HFFc6 (cell line): ENCODE measurements around the gene BMP6. TPM values are rescaled to one million over a fixed set of nuclear protein-coding genes. Genes with fewer than 3 reads are reported as not detected.

ENCODE experiments used
- DNase-seq: peaks from one replicate; pipeline ENCODE4 v3.0.0-alpha.2; 2018
- H3K27ac Mint-ChIP-seq: 2 replicates; pipeline ENCODE4 v1.8.0; 2020; ENCODE audit warnings: mild to moderate bottlenecking, mixed read lengths
- H3K27me3 Mint-ChIP-seq: 2 replicates; pipeline ENCODE4 v1.8.0; 2021; ENCODE audit warnings: mild to moderate bottlenecking, moderate library complexity, mixed read lengths; ENCODE audit not compliant: insufficient read depth
- H3K36me3 Mint-ChIP-seq: 2 replicates; pipeline ENCODE4 v1.8.0; 2021; ENCODE audit warnings: low read depth, mixed read lengths
- H3K4me1 Mint-ChIP-seq: 2 replicates; pipeline ENCODE4 v1.8.0; 2020; ENCODE audit warnings: low read depth, mixed read lengths
- H3K4me3 Mint-ChIP-seq: 2 replicates; pipeline ENCODE4 v1.8.0; 2020; ENCODE audit warnings: mild to moderate bottlenecking, moderate library complexity, mixed read lengths
- H3K9me3 Mint-ChIP-seq: 2 replicates; pipeline ENCODE4 v1.8.0; 2020; ENCODE audit warnings: mild to moderate bottlenecking, mixed read lengths
- CTCF ChIP-seq: fragments of 200-600 bp; sonication (generic); IDR thresholded peaks from 2 replicates; pipeline ENCODE4 v1.5.0; 2021; ENCODE audit warnings: antibody characterized with exemption, mild to moderate bottlenecking
- total RNA-seq, 6 experiments: library from RNA; stranded (reverse); fragmentation: NEBNext Ultra II Directional; extraction: Animal tissue kit (Norgen Biotek cat#: 25700); gene quantifications; 2 replicates in 1 of 6; 3 replicates in 5 of 6; pipeline ENCODE4 v1.2.3, GENCODE V29; 2021

Gene BMP6
- total RNA-seq, 6 experiments from 2014 or later, result 0.05 to 0.43 (median 0.11) TPM; not detected in 1

- Mint-ChIP-seq H3K27ac (no peak overlapping the region), H3K9me3 (no peaks in the 10 kb centered on the region), H3K4me1 (no peaks in the 10 kb centered on the region), H3K4me3 (no peak overlapping the region), H3K36me3 (peaks cover 17% of the 10 kb centered on the region), H3K27me3 (no peaks in the 10 kb centered on the region; the same call in 1 of the 2 replicates)
- no peak for DNase-seq
- no peak; the same call in 1 of the 2 replicates for TF ChIP-seq CTCF
These were observed 173.4 kb downstream of the BMP6 start for GRCh38 chr6:7899101-7899888.

- H3K36me3 Mint-ChIP-seq, result peaks cover 17% of the 10 kb centered on the region
- H3K4me1 Mint-ChIP-seq, result no peaks in the 10 kb centered on the region
- TF ChIP-seq CTCF, result no peak
- no peaks in the 10 kb centered on the region for H3K9me3 Mint-ChIP-seq
- no peak overlapping the region for H3K4me3 Mint-ChIP-seq
- no peaks in the 10 kb centered on the region; the same call in 1 of the 2 replicates for H3K27me3 Mint-ChIP-seq
- H3K27ac Mint-ChIP-seq, result no peak overlapping the region
- DNase-seq, result no peak
These were observed 174.0 kb downstream of the BMP6 start for GRCh38 chr6:7899889-7900213.

GRCh38 chr6:7900621-7901020 lies 174.7 kb downstream of the BMP6 start:
- H3K4me1 Mint-ChIP-seq, result no peaks in the 10 kb centered on the region
- H3K4me3 Mint-ChIP-seq, result no peak overlapping the region
- peaks cover 17% of the 10 kb centered on the region for H3K36me3 Mint-ChIP-seq
- no peak for TF ChIP-seq CTCF
- DNase-seq, result no peak
- H3K27me3 Mint-ChIP-seq, result no peaks in the 10 kb centered on the region; the same call in 1 of the 2 replicates
- no peaks in the 10 kb centered on the region for H3K9me3 Mint-ChIP-seq
- no peak overlapping the region for H3K27ac Mint-ChIP-seq

- no peaks in the 10 kb centered on the region for H3K9me3 Mint-ChIP-seq
- H3K4me3 Mint-ChIP-seq, result no peak overlapping the region
- no peak for TF ChIP-seq CTCF
- no peaks in the 10 kb centered on the region; the same call in 1 of the 2 replicates for H3K27me3 Mint-ChIP-seq
- H3K27ac Mint-ChIP-seq, result no peak overlapping the region
- no peak for DNase-seq
- H3K4me1 Mint-ChIP-seq, result no peaks in the 10 kb centered on the region
- peaks cover 17% of the 10 kb centered on the region for H3K36me3 Mint-ChIP-seq
These were observed 175.2 kb downstream of the BMP6 start for GRCh38 chr6:7901056-7901455.

GRCh38 chr6:7901780-7902179 lies 175.9 kb downstream of the BMP6 start:
- no peak overlapping the region for H3K27ac Mint-ChIP-seq
- H3K9me3 Mint-ChIP-seq, result no peaks in the 10 kb centered on the region
- no peaks in the 10 kb centered on the region for H3K4me1 Mint-ChIP-seq

More at GRCh38 chr6:7901780-7902179, 175.9 kb downstream of the BMP6 start:
- H3K36me3 Mint-ChIP-seq, result peaks cover 17% of the 10 kb centered on the region
- DNase-seq, result no peak
- no peaks in the 10 kb centered on the region; the same call in 1 of the 2 replicates for H3K27me3 Mint-ChIP-seq
- no peak for TF ChIP-seq CTCF
- no peak overlapping the region for H3K4me3 Mint-ChIP-seq
